ENCODE measurements around the gene CKAP2L.

The CKAP2L gene

GRCh38 chr2:112811841-112812306 lies 47.5 kb upstream of the CKAP2L start:
- DNase-seq (ENCODE audit: low spot score) (no peak), ATAC-seq (ENCODE audit: low read depth) (peak; percentile 81)
- H3K27ac ChIP-seq (ENCODE audit: poor library complexity, severe bottlenecking), result peak overlapping the region; percentile 96
- no peaks in the 10 kb centered on the region for H3K27me3 ChIP-seq (ENCODE audit: insufficient read depth, poor library complexity, severe bottlenecking)
- TF ChIP-seq CTCF (IDR thresholded peaks at IDR 0.05; ENCODE audit: poor library complexity, severe bottlenecking), result no peak
- no peaks in the 10 kb centered on the region for H3K36me3 ChIP-seq (ENCODE audit: low read depth)
- H3K4me1 ChIP-seq (ENCODE audit: insufficient read depth, poor library complexity, severe bottlenecking), result peaks cover 37% of the 10 kb centered on the region
- peaks cover under 1% of the 10 kb centered on the region for H3K9me3 ChIP-seq (ENCODE audit: severe bottlenecking)
- no peak overlapping the region for H3K4me3 ChIP-seq (ENCODE audit: severe bottlenecking)

- TF ChIP-seq CTCF (IDR thresholded peaks at IDR 0.05; ENCODE audit: poor library complexity, severe bottlenecking), result no peak
Measured at GRCh38 chr2:112811276-112811831, 46.9 kb upstream of the CKAP2L start.

GRCh38 chr2:112809112-112809511 lies 44.7 kb upstream of the CKAP2L start:
- peak overlapping the region; percentile 96 for H3K27ac ChIP-seq (ENCODE audit: poor library complexity, severe bottlenecking)
- H3K4me3 ChIP-seq (ENCODE audit: severe bottlenecking), result no peak overlapping the region
- H3K9me3 ChIP-seq (ENCODE audit: severe bottlenecking), result peaks cover 4% of the 10 kb centered on the region
- no peaks in the 10 kb centered on the region for H3K36me3 ChIP-seq (ENCODE audit: low read depth)
- H3K27me3 ChIP-seq (ENCODE audit: insufficient read depth, poor library complexity, severe bottlenecking), result no peaks in the 10 kb centered on the region
- no peak for TF ChIP-seq CTCF (IDR thresholded peaks at IDR 0.05; ENCODE audit: poor library complexity, severe bottlenecking)
- ATAC-seq (ENCODE audit: low read depth) (no peak), DNase-seq (ENCODE audit: low spot score) (no peak)
- H3K4me1 ChIP-seq (ENCODE audit: insufficient read depth, poor library complexity, severe bottlenecking), result peaks cover 48% of the 10 kb centered on the region

More at GRCh38 chr2:112811276-112811831, 46.9 kb upstream of the CKAP2L start:
- Histone ChIP-seq H3K4me1 (ENCODE audit: insufficient read depth, poor library complexity, severe bottlenecking) (peaks cover 37% of the 10 kb centered on the region), H3K4me3 (ENCODE audit: severe bottlenecking) (no peak overlapping the region), H3K9me3 (ENCODE audit: severe bottlenecking) (peaks cover 4% of the 10 kb centered on the region), H3K36me3 (ENCODE audit: low read depth) (no peaks in the 10 kb centered on the region), H3K27me3 (ENCODE audit: insufficient read depth, poor library complexity, severe bottlenecking) (no peaks in the 10 kb centered on the region), H3K27ac (ENCODE audit: poor library complexity, severe bottlenecking) (peak overlapping the region; percentile 96)
- ATAC-seq (ENCODE audit: low read depth) (no peak), DNase-seq (ENCODE audit: low spot score) (no peak)

- H3K9me3 ChIP-seq (ENCODE audit: severe bottlenecking), result peaks cover 4% of the 10 kb centered on the region
- H3K4me3 ChIP-seq (ENCODE audit: severe bottlenecking), result no peak overlapping the region
- TF ChIP-seq CTCF (IDR thresholded peaks at IDR 0.05; ENCODE audit: poor library complexity, severe bottlenecking), result no peak
- no peak for DNase-seq (ENCODE audit: low spot score)
- ATAC-seq (ENCODE audit: low read depth), result no peak
- peak overlapping the region; percentile 95 for H3K27ac ChIP-seq (ENCODE audit: poor library complexity, severe bottlenecking)
- no peaks in the 10 kb centered on the region for H3K27me3 ChIP-seq (ENCODE audit: insufficient read depth, poor library complexity, severe bottlenecking)
- H3K4me1 ChIP-seq (ENCODE audit: insufficient read depth, poor library complexity, severe bottlenecking), result peaks cover 40% of the 10 kb centered on the region
- no peaks in the 10 kb centered on the region for H3K36me3 ChIP-seq (ENCODE audit: low read depth)
Measured at GRCh38 chr2:112807233-112807807, 42.9 kb upstream of the CKAP2L start.

GRCh38 chr2:112805542-112805941 lies 41.1 kb upstream of the CKAP2L start:
- Histone ChIP-seq H3K9me3 (ENCODE audit: severe bottlenecking) (peaks cover 4% of the 10 kb centered on the region), H3K4me3 (ENCODE audit: severe bottlenecking) (no peak overlapping the region), H3K4me1 (ENCODE audit: insufficient read depth, poor library complexity, severe bottlenecking) (peaks cover 30% of the 10 kb centered on the region), H3K36me3 (ENCODE audit: low read depth) (no peaks in the 10 kb centered on the region), H3K27ac (ENCODE audit: poor library complexity, severe bottlenecking) (peak overlapping the region; percentile 95), H3K27me3 (ENCODE audit: insufficient read depth, poor library complexity, severe bottlenecking) (no peaks in the 10 kb centered on the region)
- no peak for TF ChIP-seq CTCF (IDR thresholded peaks at IDR 0.05; ENCODE audit: poor library complexity, severe bottlenecking)
- peak; percentile 68 for ATAC-seq (ENCODE audit: low read depth)
- peak; percentile 91 for DNase-seq (ENCODE audit: low spot score)
